PC-3 (cell line): Measurements from ENCODE around the gene AK1.

Experiments
- EZH2 ChIP-seq: fragments of 300-600 bp; sonication (generic); IDR thresholded peaks from one replicate; pipeline ENCODE4 v1.6.1; 2017; ENCODE audit warnings: antibody characterized with exemption, mild to moderate bottlenecking, low read length; ENCODE audit not compliant: unreplicated experiment
- TF ChIP-seq, protein P1 (sequence below): fragments of 300-600 bp; sonication (generic); conservative IDR thresholded peaks from 2 replicates; pipeline ENCODE4 v1.5.1; 2017; ENCODE audit warnings: antibody characterized with exemption, low read depth, mild to moderate bottlenecking, low read length

DNA sequence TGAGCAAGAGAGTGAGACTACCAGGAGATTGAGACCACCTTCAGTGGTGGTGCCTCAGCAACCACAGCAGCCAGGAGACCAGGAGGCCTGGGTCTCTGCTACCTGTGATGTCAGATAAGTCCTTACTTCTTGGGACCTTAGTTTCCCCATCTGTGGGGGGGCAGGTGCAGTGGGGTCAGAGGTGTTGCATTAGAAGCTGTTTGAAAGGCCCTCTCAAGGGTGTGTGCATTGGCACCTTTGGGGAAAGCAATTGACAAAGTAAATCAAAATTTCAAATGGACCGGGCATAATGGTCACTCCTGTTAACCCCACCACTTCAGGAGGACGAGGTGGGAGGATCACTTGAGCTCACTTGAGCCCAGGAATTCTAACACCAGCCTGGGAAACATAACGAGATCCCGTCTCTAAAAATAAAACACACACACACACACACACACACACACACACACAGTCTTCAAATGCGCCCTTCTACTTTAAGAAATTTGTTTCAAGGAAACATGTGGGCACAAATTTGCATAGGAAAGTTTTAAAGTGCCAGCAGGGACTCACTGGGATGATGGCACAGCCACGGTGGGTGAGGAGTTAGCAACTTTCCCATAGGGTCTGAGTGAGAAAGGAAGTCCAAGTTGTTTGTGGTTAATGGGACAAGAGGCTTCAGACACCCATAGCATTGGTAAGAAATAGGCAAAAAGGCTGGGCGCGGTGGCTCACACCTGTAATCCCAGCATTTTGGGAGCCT, 1.3 kb upstream of the AK1 start:
- TF ChIP-seq, protein P1, sequence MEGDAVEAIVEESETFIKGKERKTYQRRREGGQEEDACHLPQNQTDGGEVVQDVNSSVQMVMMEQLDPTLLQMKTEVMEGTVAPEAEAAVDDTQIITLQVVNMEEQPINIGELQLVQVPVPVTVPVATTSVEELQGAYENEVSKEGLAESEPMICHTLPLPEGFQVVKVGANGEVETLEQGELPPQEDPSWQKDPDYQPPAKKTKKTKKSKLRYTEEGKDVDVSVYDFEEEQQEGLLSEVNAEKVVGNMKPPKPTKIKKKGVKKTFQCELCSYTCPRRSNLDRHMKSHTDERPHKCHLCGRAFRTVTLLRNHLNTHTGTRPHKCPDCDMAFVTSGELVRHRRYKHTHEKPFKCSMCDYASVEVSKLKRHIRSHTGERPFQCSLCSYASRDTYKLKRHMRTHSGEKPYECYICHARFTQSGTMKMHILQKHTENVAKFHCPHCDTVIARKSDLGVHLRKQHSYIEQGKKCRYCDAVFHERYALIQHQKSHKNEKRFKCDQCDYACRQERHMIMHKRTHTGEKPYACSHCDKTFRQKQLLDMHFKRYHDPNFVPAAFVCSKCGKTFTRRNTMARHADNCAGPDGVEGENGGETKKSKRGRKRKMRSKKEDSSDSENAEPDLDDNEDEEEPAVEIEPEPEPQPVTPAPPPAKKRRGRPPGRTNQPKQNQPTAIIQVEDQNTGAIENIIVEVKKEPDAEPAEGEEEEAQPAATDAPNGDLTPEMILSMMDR = no peak
- TF ChIP-seq EZH2 = no peak
